Measurements from ENCODE around the gene UNC93B1.

UNC93B1 gene

GRCh38 chr11:68040101-68040956 is 36.4 kb upstream of the UNC93B1 start:
- no peak for DNase-seq (ENCODE audit: low spot score)

- DNase-seq (ENCODE audit: low spot score), result peak; percentile 9
These were observed 35.7 kb upstream of the UNC93B1 start for GRCh38 chr11:68039526-68040086.

GRCh38 chr11:68038718-68039525 is 35.0 kb upstream of the UNC93B1 start, which contains the start of gene TCIRG1:
TSS of gene TCIRG1 (plus strand) at chr11:68039025. CDS start at chr11:68041272, 2,247 bp downstream.
- peak; percentile 78 for DNase-seq (ENCODE audit: low spot score)

- no peak for DNase-seq (ENCODE audit: low spot score)
These were observed 34.4 kb upstream of the UNC93B1 start for GRCh38 chr11:68038226-68038717.

- DNase-seq (ENCODE audit: low spot score), result no peak
These were observed 33.7 kb upstream of the UNC93B1 start for GRCh38 chr11:68037411-68038225.

GRCh38 chr11:68036717-68037239 is 32.9 kb upstream of the UNC93B1 start:
- DNase-seq (ENCODE audit: low spot score), result no peak

- DNase-seq (ENCODE audit: low spot score), result no peak
These were observed 32.3 kb upstream of the UNC93B1 start for GRCh38 chr11:68036141-68036716.

GRCh38 chr11:68035266-68035876 is 31.5 kb upstream of the UNC93B1 start:
- DNase-seq (ENCODE audit: low spot score), result no peak

- DNase-seq (ENCODE audit: low spot score), result no peak
These were observed 29.8 kb upstream of the UNC93B1 start for GRCh38 chr11:68033708-68034045.

GRCh38 chr11:68032997-68033707 is 29.3 kb upstream of the UNC93B1 start:
- DNase-seq (ENCODE audit: low spot score), result no peak

GRCh38 chr11:68032003-68032402 is 28.1 kb upstream of the UNC93B1 start:
- no peak for DNase-seq (ENCODE audit: low spot score)

GRCh38 chr11:68031144-68031464 is 27.2 kb upstream of the UNC93B1 start:
- peak; percentile 47 for DNase-seq (ENCODE audit: low spot score)

GRCh38 chr11:68030318-68031143 is 26.6 kb upstream of the UNC93B1 start, which contains the start of gene NDUFS8:
TSS of gene NDUFS8 (plus strand) at chr11:68030681. CDS start at chr11:68032152, 1,471 bp downstream.
- DNase-seq (ENCODE audit: low spot score), result peak; percentile 99

GRCh38 chr11:68028802-68029545 is 25.1 kb upstream of the UNC93B1 start:
- no peak for DNase-seq (ENCODE audit: low spot score)

- no peak for DNase-seq (ENCODE audit: low spot score)
These were observed 23.8 kb upstream of the UNC93B1 start for GRCh38 chr11:68027667-68028066.

GRCh38 chr11:68026391-68027105 is 22.7 kb upstream of the UNC93B1 start:
- no peak for DNase-seq (ENCODE audit: low spot score)

- DNase-seq (ENCODE audit: low spot score), result no peak
These were observed 21.1 kb upstream of the UNC93B1 start for GRCh38 chr11:68025047-68025446.

- no peak for DNase-seq (ENCODE audit: low spot score)
These were observed 20.6 kb upstream of the UNC93B1 start for GRCh38 chr11:68024508-68024907.

Data from hematopoietic multipotent progenitor cell treated with erythropoietin and hydrocortisone succinate and interleukin-3 and kit ligand, for 15 days (in vitro differentiated cells).